K562 (cell line): ENCODE data around the gene MAGIX. TPM values are rescaled to one million over a fixed set of nuclear protein-coding genes. Genes with fewer than 3 reads are reported as not detected.
A peak's percentile ranks its signal among the peaks of the same experiment; 100 is the strongest.

ENCODE experiments used
- ATAC-seq: fragments of 200-7000 bp; cut with Tn5 transposase; 3 replicates; pipeline ENCODE4 v1.9.1; 2020; ENCODE audit warnings: moderate library complexity
- BruUV-seq: library from RNA; stranded (reverse); fragments of 400-500 nt; replicated peaks from 2 replicates; lab custom pipeline; 2021; lab: Mats Ljungman, UMichigan
- CTCF ChIA-PET: fragments of 300-600 bp; formaldehyde crosslinking; extraction: SDS; loops from one replicate; lab custom pipeline; 2021; ENCODE audit warnings: low intra/inter-chr PET ratio; lab: Yijun Ruan, JAX
- POLR2A ChIA-PET: fragments of 300-600, 350-650 bp; sonication (Branson Sonifier 250); formaldehyde crosslinking; extraction: SDS; loops from one replicate; lab custom pipeline; 2021; ENCODE audit warnings: antibody characterized with exemption, inconsistent platforms; lab: Yijun Ruan, JAX
- DNase-seq, 4 experiments: peaks; one replicate each; pipeline versions ENCODE4 v3.0.0 to v3.0.0-alpha.2; 2011 to 2018; ENCODE audit warnings: low spot score in 3 of 4, mixed read lengths in 3 of 4; ENCODE audit errors: extremely low read depth in 1 of 4
- FAIRE-seq: peaks from 2 replicates; lab custom pipeline; 2011; peaks lifted over from hg19 to GRCh38; lab: Jason Lieb, UNC
- H2AFZ ChIP-seq: 2 replicates; pipeline ENCODE4 v1.6.0; 2011; ENCODE audit warnings: low read depth, low read length, control low read depth, inconsistent platforms
- H3K27ac ChIP-seq: fragments of 200-600 bp; 3 replicates; pipeline ENCODE4 v1.8.0; 2011; ENCODE audit warnings: low read depth, mild to moderate bottlenecking, control low read depth, inconsistent platforms, low read length, moderate library complexity, mixed read lengths; ENCODE audit errors: extremely low read depth
- H3K27me3 ChIP-seq, 2 experiments: fragments of 300-600 bp in 1 of 2; 2 replicates in 1 of 2; 3 replicates in 1 of 2; pipeline versions ENCODE4 v1.6.0 to v1.8.0; 2011; ENCODE audit warnings: inconsistent platforms in 2 of 2, low read length in 2 of 2, mild to moderate bottlenecking in 1 of 2, mixed read lengths in 1 of 2, moderate library complexity in 1 of 2; ENCODE audit not compliant: control insufficient read depth in 2 of 2, insufficient read depth in 2 of 2
- H3K36me3 ChIP-seq: fragments of 300-600 bp; 3 replicates; pipeline ENCODE4 v1.8.0; 2011; ENCODE audit warnings: mild to moderate bottlenecking, low read length, inconsistent platforms; ENCODE audit not compliant: control insufficient read depth, insufficient read depth
- H3K4me1 ChIP-seq, 2 experiments: fragments of 200-600 bp in 1 of 2; replicated peaks in 1 of 2; 2 replicates in 1 of 2; 3 replicates in 1 of 2; pipeline versions ENCODE4 v1.5.1 to v1.8.0; 2011; ENCODE audit warnings: inconsistent platforms in 2 of 2, low read length in 2 of 2, mild to moderate bottlenecking in 1 of 2, mixed read lengths in 1 of 2, moderate library complexity in 1 of 2; ENCODE audit not compliant: control insufficient read depth in 2 of 2, insufficient read depth in 2 of 2
- H3K4me2 ChIP-seq: 2 replicates; pipeline ENCODE4 v1.6.1; 2011; ENCODE audit warnings: low read length, control low read depth, inconsistent platforms, mixed read lengths; ENCODE audit not compliant: insufficient read depth
- H3K4me3 ChIP-seq: fragments of 200-600 bp; sonication (generic), shearing (Covaris generic); 2 replicates; pipeline ENCODE4 v1.5.1; 2016; ENCODE audit warnings: control low read depth, inconsistent platforms
- H3K79me2 ChIP-seq: fragments of 200-600 bp; 3 replicates; pipeline ENCODE4 v1.8.0; 2011; ENCODE audit warnings: low read length, inconsistent platforms; ENCODE audit not compliant: control insufficient read depth, insufficient read depth
- H3K9ac ChIP-seq, 2 experiments: 2 replicates each; pipeline versions ENCODE4 v1.6.0 to v1.6.1; 2011; ENCODE audit warnings: low read depth in 2 of 2, low read length in 2 of 2, control low read depth in 1 of 2, inconsistent platforms in 1 of 2, mild to moderate bottlenecking in 1 of 2, mixed read lengths in 1 of 2; ENCODE audit not compliant: insufficient read depth in 1 of 2
- H3K9me1 ChIP-seq: one replicate; pipeline ENCODE4 v1.6.0; 2011; ENCODE audit warnings: inconsistent platforms, mild to moderate bottlenecking, low read length, moderate library complexity; ENCODE audit not compliant: control insufficient read depth, insufficient read depth
- H3K9me3 ChIP-seq: replicated peaks from 2 replicates; pipeline ENCODE4 v1.5.1; 2011; ENCODE audit warnings: low read depth, low read length, inconsistent platforms; ENCODE audit not compliant: control insufficient read depth, insufficient read depth
- H4K20me1 ChIP-seq: replicated peaks from 2 replicates; pipeline ENCODE4 v1.6.1; 2011; ENCODE audit warnings: low read length, inconsistent platforms, mixed read lengths; ENCODE audit not compliant: control insufficient read depth, insufficient read depth
- E2F3 ChIP-seq: fragments of 250-450 bp; sonication (Bioruptor Pico); IDR thresholded peaks from 2 replicates; pipeline ENCODE4 v1.4.0; 2020; ENCODE audit warnings: mild to moderate bottlenecking
- FOXM1 ChIP-seq, 2 experiments: fragments of 450-650 bp in 1 of 2; sonication (generic) in 1 of 2; formaldehyde crosslinking in 1 of 2; IDR thresholded peaks; 2 replicates each; pipeline versions ENCODE4 v1.6.1 to v1.9.0; 2017 to 2022; ENCODE audit warnings: low read depth in 2 of 2, mild to moderate bottlenecking in 2 of 2, missing genetic modification reagents in 1 of 2, moderate library complexity in 1 of 2
- HNRNPUL1 ChIP-seq: fragments of 200-400 bp; formaldehyde crosslinking; IDR thresholded peaks from 2 replicates; pipeline ENCODE4 v1.6.1; 2017; ENCODE audit warnings: low read length
- NR4A1 ChIP-seq, 2 experiments: fragments of 250-450 bp in 1 of 2; fragments of 450-650 bp in 1 of 2; sonication (Bioruptor Pico) in 1 of 2; IDR thresholded peaks; 2 replicates each; pipeline versions ENCODE4 v1.4.0 to v1.6.1; 2016 to 2020; ENCODE audit warnings: mild to moderate bottlenecking in 2 of 2, missing compliant biosample characterization in 1 of 2, missing genetic modification characterization in 1 of 2, moderate library complexity in 1 of 2
- PHF21A ChIP-seq: fragments of 450-650 bp; IDR thresholded peaks from 2 replicates; pipeline ENCODE4 v1.6.1; 2017; ENCODE audit warnings: low read depth, borderline replicate concordance
- RBM25 ChIP-seq: fragments of 200-400 bp; formaldehyde crosslinking; IDR thresholded peaks from 2 replicates; pipeline ENCODE4 v1.6.1; 2018; ENCODE audit warnings: low read length, low read depth, moderate library complexity; ENCODE audit not compliant: severe bottlenecking
- SMAD4 ChIP-seq: fragments of 250-450 bp; sonication (Bioruptor Pico); conservative IDR thresholded peaks from 2 replicates; pipeline ENCODE4 v1.8.0; 2021; ENCODE audit warnings: inconsistent platforms, mild to moderate bottlenecking, moderate library complexity
- SMARCA5 ChIP-seq: fragments of 450-650 bp; IDR thresholded peaks from 2 replicates; pipeline ENCODE4 v1.6.1; 2016
- TEAD1 ChIP-seq, 2 experiments: fragments of 450-650 bp in 1 of 2; sonication (generic) in 1 of 2; formaldehyde crosslinking; IDR thresholded peaks; 2 replicates each; pipeline versions ENCODE4 v1.4.0 to v1.8.0; 2020 to 2022; ENCODE audit warnings: mild to moderate bottlenecking in 2 of 2, missing genetic modification reagents in 1 of 2
- ZNF445 ChIP-seq: fragments of 250-450 bp; sonication (Bioruptor Pico); IDR thresholded peaks from 2 replicates; pipeline ENCODE4 v1.4.0; 2020; ENCODE audit warnings: low read depth, mild to moderate bottlenecking, moderate library complexity
- WGBS: fragments of 100-300 bp; shearing (Covaris generic); methylation state at CpG from one replicate; pipeline ENCODE4 v1.1.6; 2016; ENCODE audit warnings: low coverage, mixed read lengths; ENCODE audit not compliant: insufficient coverage; ENCODE audit errors: missing lambda C conversion rate; 5-methylcytosine and 5-hydroxymethylcytosine counted together
- in situ Hi-C: fragments of 300-500 bp; cut with MboI; formaldehyde crosslinking; loops from 4 replicates; pipeline ENCODE4 v1.15.0; 2018; ENCODE audit warnings: inconsistent platforms, mixed read lengths
- intact Hi-C: fragments of 100-400 bp; cut with micrococcal nuclease; formaldehyde crosslinking; loops from 2 replicates; pipeline ENCODE4 v1.14.2; 2022
- polyA plus RNA-seq, 8 experiments: library from polyadenylated mRNA; depleted of rRNA in 4 of 8; stranded (reverse) in 5 of 8; unstranded in 3 of 8; fragments of >200 nt; fragmentation: Nextera tagmentation in 2 of 8; fragmentation: Illumina TruSeq in 1 of 8; extraction: Ambion mirVana in 2 of 8; extraction: Trizol in 1 of 8; gene quantifications; 2 replicates each; pipeline versions ENCODE4 v1.2.1 to v1.2.3, GENCODE V29; 2011 to 2014; ENCODE audit warnings: inconsistent platforms in 1 of 8, missing spikeins in 1 of 8
- total RNA-seq, 7 experiments: library from RNA; depleted of rRNA in 6 of 7; stranded (reverse); fragments of >200 nt in 6 of 7; fragmentation: Illumina TruSeq in 2 of 7; extraction: Trizol in 2 of 7; gene quantifications; 2 replicates each; pipeline versions ENCODE4 v1.2.1 to v1.2.3, GENCODE V29; 2011 to 2021; ENCODE audit warnings: low replicate concordance in 1 of 7
- TF ChIP-seq, protein P1 (sequence below): fragments of 450-650 bp; formaldehyde crosslinking; IDR thresholded peaks from 2 replicates; pipeline ENCODE4 v1.4.0; 2020; ENCODE audit warnings: mild to moderate bottlenecking, moderate library complexity
- TF ChIP-seq, protein P2 (sequence below): fragments of 250-450 bp; sonication (Bioruptor Pico); IDR thresholded peaks from 2 replicates; pipeline ENCODE4 v1.8.0; 2022; ENCODE audit warnings: moderate library complexity, mild to moderate bottlenecking, inconsistent platforms
- TF ChIP-seq, protein P3 (sequence below): fragments of 150-350 bp; conservative IDR thresholded peaks from 2 replicates; pipeline ENCODE4 v1.6.1; 2014; ENCODE audit warnings: low read length
- TF ChIP-seq, protein P4 (sequence below): fragments of 250-450 bp; sonication (Bioruptor Pico); IDR thresholded peaks from 2 replicates; pipeline ENCODE4 v1.8.0; 2022; ENCODE audit warnings: inconsistent platforms
- TF ChIP-seq, protein P5 (sequence below): sonication (generic); formaldehyde crosslinking; IDR thresholded peaks from 2 replicates; pipeline ENCODE4 v1.8.1; 2023; ENCODE audit warnings: mild to moderate bottlenecking, missing genetic modification reagents

MAGIX gene
- total and polyA plus RNA-seq, 9 of the 15 experiments (the other 6 are each of a cell fraction or from before 2014, with no cell fraction given), result 0.08 to 3.5 (median 0.47) TPM

DNA sequence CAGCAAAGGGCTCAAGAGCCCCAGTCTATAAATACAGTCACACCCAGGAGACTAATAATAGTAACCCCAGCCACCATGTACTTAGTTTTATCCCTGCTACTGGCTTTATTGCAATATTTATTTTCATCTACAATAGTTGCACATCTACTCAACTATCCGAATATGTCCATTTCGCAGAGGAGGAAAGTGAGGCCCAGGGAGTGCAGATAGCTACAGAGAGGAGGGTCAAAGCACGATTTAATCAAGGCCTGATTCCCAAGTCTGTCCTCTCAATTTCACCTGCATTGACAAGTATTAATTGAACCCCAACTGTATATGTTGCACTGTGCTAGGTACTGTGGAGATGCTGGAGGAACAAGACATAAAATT, 5.2 kb downstream of the MAGIX start:
- BruUV-seq, result no TSS peak
- no peak for ATAC-seq
- FAIRE-seq, result peak; percentile 69
- H3K4me1 ChIP-seq, result peaks cover 41 to 64% of the 10 kb centered on the region in 2 experiments
- peak overlapping the region; percentile 26; the same call in 1 of the 2 replicates for H3K4me3 ChIP-seq
- H3K4me2 ChIP-seq, result peak overlapping the region; percentile 81
- WGBS, result 55% methylated on average over 3 of the region's 3 CpGs
- H3K27ac ChIP-seq, result peak overlapping the region; percentile 86
- CTCF ChIA-PET, result no interaction called here
- no peaks in the 10 kb centered on the region for H3K9me3 ChIP-seq
- peaks cover 23% of the 10 kb centered on the region for H3K79me2 ChIP-seq
- H3K36me3 ChIP-seq, result no peaks in the 10 kb centered on the region
- POLR2A ChIA-PET, result interaction anchor here (0.5 to 2.1 kb wide), 5 partner anchors 10 to 1031 kb away, joined by 3 to 8 read pairs (median 3); no protein-coding TSS in a partner anchor
- H3K9ac ChIP-seq, result peak overlapping the region; percentile 87 to 89; a peak in 3 of 4 replicates
- no peak for DNase-seq
- in situ Hi-C loops, result no loop called here
- no peaks in the 10 kb centered on the region for H4K20me1 ChIP-seq
- H2AFZ ChIP-seq, result peak overlapping the region; percentile 86
- H3K9me1 ChIP-seq, result no peaks in the 10 kb centered on the region
- intact Hi-C loops, result no loop called here
- no peaks in the 10 kb centered on the region for H3K27me3 ChIP-seq
- TF ChIP-seq SMAD4 (CRISPR knock-in tag), result no peak
- TF ChIP-seq TEAD1 (CRISPR knock-in tag; IDR thresholded peaks at IDR 0.05), result no peak
- no peak for TF ChIP-seq HNRNPUL1
- no peak for TF ChIP-seq ZNF445 (CRISPR knock-in tag)
- TF ChIP-seq, protein P1, sequence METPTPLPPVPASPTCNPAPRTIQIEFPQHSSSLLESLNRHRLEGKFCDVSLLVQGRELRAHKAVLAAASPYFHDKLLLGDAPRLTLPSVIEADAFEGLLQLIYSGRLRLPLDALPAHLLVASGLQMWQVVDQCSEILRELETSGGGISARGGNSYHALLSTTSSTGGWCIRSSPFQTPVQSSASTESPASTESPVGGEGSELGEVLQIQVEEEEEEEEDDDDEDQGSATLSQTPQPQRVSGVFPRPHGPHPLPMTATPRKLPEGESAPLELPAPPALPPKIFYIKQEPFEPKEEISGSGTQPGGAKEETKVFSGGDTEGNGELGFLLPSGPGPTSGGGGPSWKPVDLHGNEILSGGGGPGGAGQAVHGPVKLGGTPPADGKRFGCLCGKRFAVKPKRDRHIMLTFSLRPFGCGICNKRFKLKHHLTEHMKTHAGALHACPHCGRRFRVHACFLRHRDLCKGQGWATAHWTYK, result no peak
- TF ChIP-seq, protein P2, sequence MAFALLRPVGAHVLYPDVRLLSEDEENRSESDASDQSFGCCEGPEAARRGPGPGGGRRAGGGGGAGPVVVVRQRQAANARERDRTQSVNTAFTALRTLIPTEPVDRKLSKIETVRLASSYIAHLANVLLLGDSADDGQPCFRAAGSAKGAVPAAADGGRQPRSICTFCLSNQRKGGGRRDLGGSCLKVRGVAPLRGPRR (CRISPR knock-in tag), result no peak
- TF ChIP-seq, protein P3, sequence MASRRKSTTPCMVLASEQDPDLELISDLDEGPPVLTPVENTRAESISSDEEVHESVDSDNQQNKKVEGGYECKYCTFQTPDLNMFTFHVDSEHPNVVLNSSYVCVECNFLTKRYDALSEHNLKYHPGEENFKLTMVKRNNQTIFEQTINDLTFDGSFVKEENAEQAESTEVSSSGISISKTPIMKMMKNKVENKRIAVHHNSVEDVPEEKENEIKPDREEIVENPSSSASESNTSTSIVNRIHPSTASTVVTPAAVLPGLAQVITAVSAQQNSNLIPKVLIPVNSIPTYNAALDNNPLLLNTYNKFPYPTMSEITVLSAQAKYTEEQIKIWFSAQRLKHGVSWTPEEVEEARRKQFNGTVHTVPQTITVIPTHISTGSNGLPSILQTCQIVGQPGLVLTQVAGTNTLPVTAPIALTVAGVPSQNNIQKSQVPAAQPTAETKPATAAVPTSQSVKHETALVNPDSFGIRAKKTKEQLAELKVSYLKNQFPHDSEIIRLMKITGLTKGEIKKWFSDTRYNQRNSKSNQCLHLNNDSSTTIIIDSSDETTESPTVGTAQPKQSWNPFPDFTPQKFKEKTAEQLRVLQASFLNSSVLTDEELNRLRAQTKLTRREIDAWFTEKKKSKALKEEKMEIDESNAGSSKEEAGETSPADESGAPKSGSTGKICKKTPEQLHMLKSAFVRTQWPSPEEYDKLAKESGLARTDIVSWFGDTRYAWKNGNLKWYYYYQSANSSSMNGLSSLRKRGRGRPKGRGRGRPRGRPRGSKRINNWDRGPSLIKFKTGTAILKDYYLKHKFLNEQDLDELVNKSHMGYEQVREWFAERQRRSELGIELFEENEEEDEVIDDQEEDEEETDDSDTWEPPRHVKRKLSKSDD, result no peak
- no peak for TF ChIP-seq PHF21A
- no peak for TF ChIP-seq FOXM1 (IDR thresholded peaks at IDR 0.05; ENCODE audit: low read depth)
- TF ChIP-seq FOXM1 (CRISPR knock-in tag; IDR thresholded peaks at IDR 0.05; ENCODE audit: low read depth), result no peak
- TF ChIP-seq, protein P4, sequence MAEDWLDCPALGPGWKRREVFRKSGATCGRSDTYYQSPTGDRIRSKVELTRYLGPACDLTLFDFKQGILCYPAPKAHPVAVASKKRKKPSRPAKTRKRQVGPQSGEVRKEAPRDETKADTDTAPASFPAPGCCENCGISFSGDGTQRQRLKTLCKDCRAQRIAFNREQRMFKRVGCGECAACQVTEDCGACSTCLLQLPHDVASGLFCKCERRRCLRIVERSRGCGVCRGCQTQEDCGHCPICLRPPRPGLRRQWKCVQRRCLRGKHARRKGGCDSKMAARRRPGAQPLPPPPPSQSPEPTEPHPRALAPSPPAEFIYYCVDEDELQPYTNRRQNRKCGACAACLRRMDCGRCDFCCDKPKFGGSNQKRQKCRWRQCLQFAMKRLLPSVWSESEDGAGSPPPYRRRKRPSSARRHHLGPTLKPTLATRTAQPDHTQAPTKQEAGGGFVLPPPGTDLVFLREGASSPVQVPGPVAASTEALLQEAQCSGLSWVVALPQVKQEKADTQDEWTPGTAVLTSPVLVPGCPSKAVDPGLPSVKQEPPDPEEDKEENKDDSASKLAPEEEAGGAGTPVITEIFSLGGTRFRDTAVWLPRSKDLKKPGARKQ, result no peak
- no peak for TF ChIP-seq E2F3
- TF ChIP-seq RBM25, result peak; percentile 90
- TF ChIP-seq SMARCA5, result 0 out of 2 replicates have a peak, but pooled peaks have one; percentile 54
- TF ChIP-seq, protein P5, sequence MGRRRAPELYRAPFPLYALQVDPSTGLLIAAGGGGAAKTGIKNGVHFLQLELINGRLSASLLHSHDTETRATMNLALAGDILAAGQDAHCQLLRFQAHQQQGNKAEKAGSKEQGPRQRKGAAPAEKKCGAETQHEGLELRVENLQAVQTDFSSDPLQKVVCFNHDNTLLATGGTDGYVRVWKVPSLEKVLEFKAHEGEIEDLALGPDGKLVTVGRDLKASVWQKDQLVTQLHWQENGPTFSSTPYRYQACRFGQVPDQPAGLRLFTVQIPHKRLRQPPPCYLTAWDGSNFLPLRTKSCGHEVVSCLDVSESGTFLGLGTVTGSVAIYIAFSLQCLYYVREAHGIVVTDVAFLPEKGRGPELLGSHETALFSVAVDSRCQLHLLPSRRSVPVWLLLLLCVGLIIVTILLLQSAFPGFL, result no peak
- no peak for TF ChIP-seq NR4A1 (CRISPR knock-in tag; IDR thresholded peaks at IDR 0.05)
- no peak for TF ChIP-seq NR4A1 (tag; IDR thresholded peaks at IDR 0.05)
